GM03348 (cell line): ENCODE data around the gene TTC38.
A peak's percentile ranks its signal among the peaks of the same experiment; 100 is the strongest.
"Not testable (repeated sequence)": the region's sequence is repeated elsewhere in the genome, so short reads cannot be mapped to it uniquely, and the experiment has no call there.

ENCODE experiments used
- DNase-seq: peaks from one replicate; pipeline ENCODE4 v3.0.0; 2012; ENCODE audit warnings: low spot score

The TTC38 gene

DNA sequence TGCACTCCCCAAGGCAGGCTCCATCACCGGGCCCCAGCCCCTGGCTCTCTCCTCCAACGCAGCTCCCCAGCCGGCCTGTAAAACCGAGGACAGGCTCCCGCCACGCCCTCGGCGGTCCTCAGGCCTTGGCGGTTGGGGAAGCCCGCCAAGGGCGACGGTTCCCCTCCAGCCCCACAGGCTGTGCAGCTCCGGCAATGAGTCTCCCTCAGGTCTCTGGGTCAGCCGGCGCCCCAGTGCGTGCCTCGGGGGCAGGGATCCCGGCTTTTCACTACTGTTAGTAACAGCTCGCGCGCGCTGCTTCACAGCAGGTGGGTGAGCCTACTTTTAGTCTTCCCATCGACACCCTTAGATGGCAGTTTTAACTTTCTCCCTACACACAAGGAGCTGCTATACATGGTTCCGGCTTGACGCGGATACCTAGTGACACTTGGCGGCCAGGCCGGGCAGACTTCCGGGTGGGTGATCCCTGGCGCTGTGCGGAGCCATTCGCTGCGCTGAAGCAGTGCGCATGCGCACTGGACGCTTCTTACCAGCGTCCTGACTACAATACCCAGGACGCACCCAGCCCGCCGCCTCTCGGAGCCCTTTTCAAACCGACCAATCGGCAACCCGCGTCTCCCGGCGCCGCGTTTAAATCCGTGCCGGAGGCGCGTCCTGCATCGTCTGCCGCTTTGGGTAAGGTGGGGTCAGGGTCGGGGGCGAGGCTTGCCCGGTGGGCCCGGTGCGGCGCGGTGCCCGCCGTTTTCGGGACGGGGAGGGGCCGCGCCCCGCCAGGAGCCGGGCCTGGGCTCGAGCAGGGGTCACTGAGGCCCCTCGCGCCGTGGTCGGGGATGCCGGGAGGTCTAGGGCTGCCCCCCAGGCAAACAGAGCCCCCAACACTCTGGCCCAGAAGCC is 28.7 kb downstream of the TTC38 start, which contains the start of gene GTSE1:
Gene GTSE1, plus strand, starts transcription at position 614 of the 894 bp plus-strand sequence. CDS start 531 bp downstream, outside the sequence.
- peak; percentile 100 for DNase-seq

DNA sequence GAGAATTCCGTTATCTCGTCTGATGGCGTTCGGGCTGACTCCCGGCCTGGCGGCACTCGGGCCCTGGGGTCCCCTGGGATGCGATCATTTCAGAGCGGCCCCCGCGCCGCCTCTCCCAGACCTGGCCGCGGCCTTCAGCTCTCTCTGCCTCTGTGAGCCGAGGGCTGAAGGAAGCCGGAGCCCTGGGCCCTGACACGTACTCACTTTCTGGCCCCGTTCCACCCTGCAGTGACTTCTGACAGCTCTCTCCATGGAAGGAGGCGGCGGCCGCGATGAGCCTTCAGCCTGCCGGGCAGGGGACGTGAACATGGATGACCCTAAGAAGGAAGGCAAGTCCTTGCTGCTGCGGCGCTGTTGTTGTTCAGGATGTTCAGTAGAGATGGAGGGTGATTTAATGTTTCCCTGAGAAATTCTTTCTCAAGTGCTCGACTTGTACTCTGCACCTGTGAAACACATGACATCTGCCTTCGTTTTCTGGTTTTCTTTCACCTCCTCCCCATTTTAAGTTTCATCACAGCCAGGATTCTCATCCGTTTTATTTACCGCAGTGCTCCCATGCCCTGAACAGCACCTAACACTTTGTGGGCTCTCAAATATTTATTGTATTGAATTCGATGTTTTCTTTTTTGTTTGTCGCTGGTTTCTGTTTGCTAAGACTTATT is 29.5 kb downstream of the TTC38 start:
- peak; percentile 51 for DNase-seq

DNA sequence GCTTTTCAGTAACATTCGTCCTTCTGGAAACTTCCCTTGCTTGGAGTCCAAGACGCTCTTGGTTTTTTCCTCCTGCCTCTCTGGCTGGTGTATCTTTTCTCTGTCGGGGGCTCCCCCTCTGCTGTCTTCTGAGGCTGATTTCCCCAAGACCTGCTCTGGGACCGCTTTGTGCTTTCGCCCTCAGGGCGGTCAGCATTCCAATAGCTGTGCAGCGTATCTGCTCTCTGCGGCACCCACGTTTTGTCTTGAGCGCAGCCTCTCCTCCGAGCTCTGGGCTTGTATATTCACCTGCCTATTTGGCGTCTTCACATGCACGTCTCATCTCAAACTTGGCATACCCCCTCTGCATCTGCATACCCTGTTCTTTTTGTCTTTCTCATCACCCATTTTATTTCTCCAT is 31.3 kb downstream of the TTC38 start:
- DNase-seq = no peak

DNA sequence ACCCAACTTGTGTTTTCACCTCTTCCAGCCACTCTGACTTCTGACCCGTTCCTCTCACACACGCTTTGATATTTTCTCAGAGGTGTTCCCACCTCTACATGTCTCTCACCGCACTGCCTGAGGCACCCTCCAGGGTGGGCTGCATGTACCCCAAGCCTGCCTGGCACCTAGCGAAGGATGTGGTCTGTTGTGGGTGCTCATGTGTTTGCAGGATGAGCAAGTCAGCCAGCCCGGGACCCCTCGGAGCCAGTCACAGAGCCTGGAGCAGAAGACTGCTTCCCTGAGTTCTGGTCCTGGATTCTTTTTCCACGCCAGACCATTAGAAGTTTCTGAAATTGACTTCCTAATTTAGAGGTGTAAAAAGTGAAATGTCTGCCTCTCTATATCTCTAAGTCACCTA is 32.7 kb downstream of the TTC38 start:
- no peak for DNase-seq

DNA sequence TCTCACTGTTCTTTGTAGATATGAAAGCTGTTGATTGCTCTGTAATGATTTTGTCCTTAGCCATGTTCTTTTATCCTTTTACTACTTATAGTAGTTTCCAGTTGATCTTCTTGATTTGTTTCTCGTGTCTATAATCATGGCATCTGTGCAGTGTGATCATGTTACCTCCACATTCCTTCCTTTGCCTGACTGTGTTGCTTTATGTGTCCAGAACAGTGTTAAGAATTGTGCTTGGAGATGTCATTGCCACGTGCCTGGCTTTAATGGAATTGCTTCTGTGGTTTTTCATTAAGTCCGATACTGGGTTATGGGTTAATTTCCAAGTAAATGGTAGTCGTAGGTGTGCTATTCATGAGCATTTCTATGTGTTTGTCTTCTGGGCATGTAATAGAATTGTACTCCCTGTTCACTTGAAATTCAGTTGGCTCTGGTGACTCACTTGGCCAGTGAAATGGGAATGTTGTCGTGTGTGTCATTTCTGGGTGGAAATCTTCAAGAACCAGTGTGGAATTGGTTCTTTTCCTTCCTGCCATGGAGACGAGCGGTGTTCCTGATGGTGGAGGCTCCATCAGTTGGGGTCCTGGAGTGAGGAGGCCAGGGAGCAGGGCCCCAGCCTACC is 35.6 kb downstream of the TTC38 start:
- peak; percentile 42 for DNase-seq

DNA sequence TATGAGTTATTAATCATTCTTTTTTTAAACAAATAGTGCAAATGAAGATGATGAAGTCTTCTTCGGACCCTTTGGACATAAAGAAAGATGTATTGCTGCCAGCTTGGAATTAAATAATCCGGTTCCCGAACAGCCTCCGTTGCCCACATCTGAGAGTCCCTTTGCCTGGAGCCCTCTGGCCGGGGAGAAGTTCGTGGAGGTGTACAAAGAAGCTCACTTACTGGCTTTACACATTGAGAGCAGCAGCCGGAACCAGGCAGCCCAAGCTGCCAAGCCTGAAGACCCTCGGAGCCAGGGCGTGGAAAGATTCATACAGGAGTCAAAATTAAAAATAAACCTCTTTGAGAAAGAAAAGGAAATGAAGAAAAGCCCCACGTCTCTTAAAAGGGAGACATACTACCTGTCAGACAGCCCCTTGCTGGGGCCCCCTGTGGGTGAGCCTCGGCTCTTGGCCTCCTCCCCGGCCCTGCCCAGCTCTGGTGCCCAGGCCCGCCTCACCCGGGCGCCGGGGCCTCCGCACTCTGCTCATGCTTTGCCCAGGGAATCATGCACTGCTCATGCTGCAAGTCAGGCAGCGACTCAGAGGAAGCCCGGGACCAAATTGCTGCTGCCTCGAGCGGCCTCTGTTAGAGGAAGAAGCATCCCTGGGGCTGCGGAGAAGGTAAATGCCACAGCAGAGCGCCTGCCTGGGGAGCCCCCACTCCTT is 40.6 kb downstream of the TTC38 start:
- DNase-seq = no peak

DNA sequence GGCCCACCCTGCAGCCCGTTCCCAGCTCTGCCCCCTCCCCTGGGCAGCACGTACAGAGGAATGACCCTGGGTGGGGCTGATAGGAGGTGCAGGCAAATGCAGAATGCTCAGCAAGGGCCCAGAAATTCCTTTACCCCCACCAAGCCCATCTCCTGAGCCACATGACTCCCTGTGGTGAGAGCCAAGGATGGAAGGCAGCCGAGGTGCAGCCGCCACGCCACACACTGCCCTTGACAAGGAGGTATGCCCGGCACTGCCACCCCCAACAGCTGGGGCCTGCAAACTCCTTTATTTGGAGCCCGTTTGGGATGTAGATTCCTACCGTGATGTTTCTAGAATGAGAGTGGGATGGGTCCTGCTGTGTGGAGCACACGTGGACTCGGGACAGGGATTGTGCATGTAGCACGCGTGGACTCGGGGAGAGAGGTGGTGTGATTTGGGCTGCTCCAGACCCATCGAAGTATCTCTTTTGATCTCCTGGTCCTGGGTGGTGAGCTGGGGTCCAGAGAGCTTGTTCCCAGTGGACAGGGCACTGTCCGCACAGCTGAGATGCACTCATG is 41.8 kb downstream of the TTC38 start:
- DNase-seq = no peak

DNA sequence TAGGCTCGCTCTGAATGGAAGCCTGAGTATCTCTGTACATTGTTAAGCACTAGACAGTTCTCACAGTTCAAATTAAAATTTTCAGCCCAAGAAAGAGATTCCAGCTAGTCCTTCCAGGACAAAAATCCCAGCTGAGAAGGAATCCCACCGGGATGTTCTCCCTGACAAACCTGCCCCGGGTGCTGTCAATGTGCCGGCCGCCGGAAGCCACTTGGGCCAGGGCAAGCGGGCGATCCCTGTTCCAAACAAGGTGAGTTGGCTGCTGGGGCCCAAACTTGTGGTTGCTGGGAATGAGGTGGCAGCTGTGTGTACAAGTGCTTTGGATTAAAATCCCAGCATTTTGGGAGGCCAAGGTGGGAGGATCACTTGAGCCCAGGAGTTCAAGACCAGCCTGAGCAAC is 44.2 kb downstream of the TTC38 start:
- no peak for DNase-seq

DNA sequence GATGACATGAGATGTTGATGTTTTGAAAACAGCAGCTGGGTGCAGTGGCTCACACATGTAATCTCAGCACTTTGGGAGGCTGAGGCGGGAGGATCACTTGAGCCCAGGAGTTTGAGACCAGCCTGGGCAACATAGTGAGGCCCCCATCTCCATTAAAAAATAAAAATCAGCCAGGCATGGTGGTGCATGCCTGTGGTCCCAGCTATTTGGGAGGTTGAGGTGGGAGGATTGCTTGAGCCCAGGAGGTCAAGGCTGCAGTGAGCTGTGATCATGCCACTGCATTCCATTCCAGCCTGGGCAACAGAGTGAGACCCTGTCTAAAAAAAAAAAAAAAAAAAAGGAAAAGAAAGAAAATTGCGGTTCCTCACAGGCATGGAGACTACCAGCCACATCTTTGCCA is 45.0 kb downstream of the TTC38 start:
- DNase-seq = not testable (repeated sequence)

DNA sequence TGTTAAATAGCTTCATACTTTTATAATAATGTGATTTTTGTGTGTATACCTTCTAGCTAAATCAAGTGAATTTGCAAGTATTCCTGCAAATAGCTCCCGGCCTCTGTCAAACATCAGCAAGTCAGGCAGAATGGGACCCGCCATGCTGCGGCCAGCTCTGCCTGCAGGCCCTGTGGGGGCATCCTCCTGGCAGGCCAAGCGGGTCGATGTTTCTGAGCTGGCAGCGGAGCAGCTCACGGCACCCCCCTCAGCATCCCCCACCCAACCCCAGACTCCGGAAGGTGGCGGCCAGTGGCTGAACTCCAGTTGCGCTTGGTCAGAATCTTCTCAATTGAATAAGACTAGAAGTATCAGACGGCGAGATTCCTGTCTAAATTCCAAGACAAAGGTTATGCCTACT is 48.2 kb downstream of the TTC38 start:
- no peak for DNase-seq

DNA sequence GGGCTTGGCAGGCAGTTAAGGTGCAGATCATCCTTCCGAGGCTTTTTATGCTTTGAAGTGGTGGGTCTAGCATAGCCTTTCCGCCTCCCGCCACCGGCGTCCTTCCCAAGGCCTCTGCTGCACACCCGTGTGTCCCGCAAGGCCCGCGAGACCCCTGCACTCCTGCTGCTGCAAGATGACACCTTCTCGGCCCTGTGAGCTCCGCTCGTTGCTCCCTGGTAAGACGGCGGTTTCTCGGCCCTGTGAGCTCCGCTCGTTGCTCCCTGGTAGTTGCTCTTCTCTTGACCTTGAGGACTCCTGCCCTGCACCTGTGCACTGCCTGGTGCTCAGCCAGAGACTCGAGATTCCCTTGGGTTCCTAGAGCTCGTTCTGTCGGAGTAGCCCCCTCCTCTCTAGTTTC is 49.8 kb downstream of the TTC38 start:
- no peak for DNase-seq

DNA sequence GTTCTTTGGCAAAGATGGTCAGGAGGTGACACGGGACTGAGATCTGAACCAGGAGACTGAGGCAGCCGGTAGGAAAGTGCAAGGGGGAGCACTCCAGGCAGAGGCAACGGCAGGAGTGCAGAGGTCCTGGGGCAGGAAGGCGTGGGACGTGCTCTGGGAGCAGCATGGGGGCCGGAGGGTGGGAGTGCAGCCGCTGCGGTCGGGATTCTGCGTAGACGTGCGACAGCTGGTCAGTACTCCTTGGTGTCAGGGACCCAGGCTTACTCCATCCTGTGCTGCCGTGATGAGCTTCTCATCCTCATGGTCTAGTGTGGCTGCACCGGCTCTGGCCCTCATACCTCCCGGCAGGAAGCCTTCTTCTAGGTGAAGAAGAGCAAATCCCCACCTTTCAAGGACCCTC is 50.8 kb downstream of the TTC38 start:
- DNase-seq = no peak

DNA sequence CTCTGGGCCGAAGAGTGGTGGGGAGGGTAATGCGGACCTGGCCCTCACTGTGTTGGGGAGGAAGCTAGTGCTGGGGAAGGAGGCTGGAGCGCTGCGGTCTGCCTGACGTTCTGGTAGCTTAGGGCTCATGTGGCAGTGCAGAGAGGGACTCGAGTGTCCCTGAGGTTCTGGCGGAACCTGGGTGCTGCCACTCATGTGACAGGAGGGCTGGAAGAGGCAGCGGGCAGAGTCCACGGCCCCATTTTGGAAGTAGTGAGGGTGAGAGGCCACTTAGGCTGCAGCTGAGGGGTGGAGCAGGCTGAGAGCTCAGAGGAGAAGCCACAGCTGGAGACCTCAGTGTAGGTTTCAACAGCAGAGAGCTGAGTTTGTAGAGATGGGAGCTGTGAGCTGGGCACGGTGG is 51.5 kb downstream of the TTC38 start:
- no peak for DNase-seq

DNA sequence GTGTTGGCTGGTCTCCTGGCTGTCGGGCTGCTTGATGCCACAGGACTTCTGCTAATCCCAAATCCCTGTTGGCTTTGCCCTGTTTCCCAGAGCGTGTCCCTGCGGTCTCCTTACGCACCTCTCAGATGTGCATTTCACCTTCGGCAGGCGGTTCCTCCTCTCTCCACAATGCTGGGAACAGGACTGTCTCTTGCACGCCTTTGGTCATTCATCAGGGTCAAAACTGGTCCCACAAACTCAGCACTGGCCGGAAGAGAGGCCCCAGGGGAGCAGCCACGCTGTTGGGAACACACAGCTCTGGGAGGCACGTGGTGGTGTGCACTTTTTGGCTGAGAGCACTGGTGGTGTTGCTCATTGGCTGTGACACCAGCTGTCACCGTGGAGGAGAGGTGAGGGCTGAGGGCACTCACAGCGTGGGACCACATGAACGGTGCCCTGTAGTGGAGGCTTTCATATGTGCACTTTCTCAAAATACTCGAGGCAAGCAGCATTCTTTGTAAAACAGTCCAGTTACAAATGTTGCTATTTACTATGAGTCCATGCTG is 52.4 kb downstream of the TTC38 start:
- no peak for DNase-seq

DNA sequence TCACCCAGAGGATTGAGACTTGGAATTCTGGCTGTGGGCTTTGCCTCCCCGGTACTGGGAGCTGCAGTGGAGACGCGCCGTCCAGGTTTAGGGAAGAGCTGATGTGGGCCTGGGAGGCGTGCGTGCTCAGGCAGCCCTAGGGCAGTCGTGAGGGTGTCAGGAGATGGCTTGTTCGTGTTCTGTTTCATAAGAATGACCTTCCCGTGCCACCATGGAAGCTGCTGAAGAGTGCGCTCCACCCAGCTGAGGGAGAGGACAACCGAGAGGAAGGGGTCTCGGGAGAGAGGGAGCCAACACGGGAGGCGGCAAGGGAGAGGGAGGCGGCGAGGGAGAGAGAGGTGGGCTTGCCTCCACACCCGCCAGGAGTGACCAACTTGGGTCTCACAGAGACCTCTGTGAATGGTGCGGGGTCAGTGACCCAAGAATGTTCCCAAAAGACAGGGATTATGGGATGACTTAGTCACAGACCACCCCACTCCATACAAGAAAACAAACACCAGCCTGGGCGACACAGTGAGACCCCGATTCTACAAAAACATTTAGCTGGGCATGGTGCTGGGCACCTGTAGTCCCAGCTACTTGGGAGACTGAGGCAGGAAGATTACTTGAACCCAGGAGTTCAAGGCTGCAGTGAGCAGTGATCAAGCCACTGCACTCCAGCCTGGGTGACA is 53.0 kb downstream of the TTC38 start:
- DNase-seq = no peak

DNA sequence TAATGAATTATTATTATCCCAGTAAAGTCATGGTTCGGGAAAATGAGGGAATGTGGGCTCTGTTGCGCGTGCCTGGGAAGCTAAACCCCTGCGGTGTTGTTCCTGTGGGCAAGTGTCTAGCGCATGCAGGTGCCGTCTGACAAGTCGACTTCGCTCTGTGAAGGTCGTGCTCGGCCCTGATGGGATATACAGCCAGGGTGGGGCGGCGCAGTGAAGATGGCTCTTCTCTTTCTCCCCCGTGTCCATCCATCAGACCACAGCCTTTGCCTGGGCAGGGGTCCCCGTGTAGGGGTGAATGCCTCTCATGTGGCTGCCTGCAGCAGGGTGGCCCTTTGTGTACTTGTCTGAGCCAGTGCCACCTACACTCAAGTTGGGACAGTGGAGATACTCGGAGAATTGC is 54.9 kb downstream of the TTC38 start:
- DNase-seq = no peak

DNA sequence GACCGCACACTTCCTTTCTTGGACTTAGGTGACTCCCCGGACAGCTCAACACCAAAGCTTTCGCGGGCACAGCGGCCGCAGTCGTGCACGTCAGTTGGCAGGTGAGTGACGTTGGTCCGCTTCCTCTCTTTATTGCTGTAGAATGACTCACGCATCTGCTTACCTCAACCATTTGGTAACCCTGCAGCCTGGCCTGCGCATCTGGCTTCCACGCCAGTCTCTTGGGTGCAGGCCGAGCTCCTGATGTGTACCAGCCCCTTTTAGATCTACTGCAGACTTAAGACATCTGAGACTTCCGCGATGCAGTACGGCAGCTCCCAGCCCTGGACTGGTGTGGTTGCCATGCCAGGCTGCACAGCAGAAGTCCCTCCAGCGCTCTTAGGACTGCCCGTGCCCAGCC is 55.4 kb downstream of the TTC38 start:
- no peak for DNase-seq

DNA sequence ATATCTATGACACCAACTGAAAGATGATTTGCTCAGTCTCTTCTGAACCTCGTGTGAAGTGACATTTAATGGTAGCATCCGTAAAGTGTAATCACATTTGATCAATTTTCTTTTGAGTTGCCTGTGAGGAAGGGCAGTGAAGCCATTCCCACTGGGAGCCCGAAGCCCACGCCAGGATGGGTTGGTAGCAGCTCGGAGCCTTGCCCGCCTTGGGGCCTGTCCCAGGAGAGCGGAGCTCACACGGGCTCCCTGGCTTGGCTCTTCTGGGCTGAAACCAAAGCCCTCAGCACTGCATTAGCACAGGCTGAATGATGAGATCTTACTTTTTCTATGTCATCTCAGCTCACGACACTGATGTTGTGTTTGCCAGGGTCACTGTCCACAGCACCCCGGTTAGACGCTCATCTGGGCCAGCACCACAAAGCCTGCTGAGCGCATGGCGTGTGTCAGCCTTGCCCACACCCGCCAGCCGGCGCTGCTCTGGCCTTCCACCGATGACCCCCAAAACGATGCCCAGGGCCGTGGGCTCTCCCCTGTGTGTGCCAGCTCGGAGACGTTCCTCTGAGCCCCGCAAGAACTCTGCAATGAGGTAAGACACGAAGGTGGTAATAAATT is 58.4 kb downstream of the TTC38 start:
- DNase-seq = no peak

DNA sequence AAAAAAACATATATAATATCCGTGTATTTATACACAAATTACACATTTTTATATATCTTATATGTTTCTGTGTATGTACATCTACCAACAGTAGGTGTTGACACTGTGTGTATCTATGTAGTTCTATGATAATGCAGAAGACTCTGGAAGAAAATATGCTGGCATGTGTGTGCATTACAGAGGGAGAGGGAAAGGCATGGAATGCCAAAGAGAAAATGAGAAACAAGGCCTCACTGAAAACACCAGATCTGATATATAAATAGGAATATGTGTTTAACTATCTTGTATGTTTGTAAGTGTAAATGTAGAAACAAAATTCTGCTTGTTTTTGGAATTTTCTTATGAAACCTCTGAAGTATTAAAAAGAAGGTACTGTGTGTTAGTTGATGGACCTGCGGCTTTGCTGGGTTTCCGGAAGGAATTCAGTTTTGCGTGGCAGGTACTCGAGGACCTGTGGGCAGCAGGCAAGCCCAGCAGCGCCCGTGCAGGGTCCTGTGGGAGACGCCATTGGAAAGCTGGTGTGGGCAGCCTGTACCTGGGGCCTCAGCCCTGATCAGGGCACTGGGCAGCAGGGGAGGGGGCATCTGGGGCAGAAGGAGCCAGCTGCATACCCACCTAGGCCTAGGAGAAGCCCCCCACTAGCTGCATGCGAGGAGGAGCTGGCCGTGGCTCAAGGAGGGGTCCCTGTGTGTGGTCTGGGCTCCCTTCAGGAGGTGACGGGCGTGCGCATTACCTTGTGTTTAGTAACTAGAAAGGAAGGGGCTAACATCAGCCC is 60.1 kb downstream of the TTC38 start:
- DNase-seq = no peak

DNA sequence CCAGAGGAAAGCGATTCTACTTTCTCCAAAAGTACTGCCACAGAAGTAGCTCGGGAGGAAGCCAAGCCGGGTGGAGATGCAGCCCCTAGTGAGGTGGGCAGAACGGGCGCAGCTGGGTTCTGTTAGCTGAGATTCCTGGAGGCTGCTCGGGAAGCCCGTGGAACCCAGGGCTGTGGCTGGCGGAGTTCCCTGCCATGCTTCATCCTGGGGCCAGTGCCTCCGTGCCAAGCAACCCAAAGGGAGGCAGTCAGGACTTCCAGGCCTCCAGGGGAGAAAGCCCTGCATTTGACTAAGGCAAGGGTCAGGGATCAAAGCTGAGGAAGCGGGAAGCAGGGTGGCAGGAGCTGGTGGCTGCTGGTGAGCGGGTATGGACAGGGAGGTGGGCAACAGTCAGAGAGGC is 61.0 kb downstream of the TTC38 start:
- DNase-seq = no peak
